Measurements from ENCODE around the gene ARHGAP33. TPM values are rescaled to one million over a fixed set of nuclear protein-coding genes. Genes with fewer than 3 reads are reported as not detected.
A peak's percentile ranks its signal among the peaks of the same experiment; 100 is the strongest.

ARHGAP33 gene
- total and polyA plus RNA-seq, 2 of the 8 experiments (the other 6 are each of a cell fraction or from before 2014, with no cell fraction given), result 6.5 to 25.2 TPM

- TF ChIP-seq CHD7 (IDR thresholded peaks at IDR 0.05; ENCODE audit: insufficient replicate concordance, low read length) (no peak), POU5F1 (IDR thresholded peaks at IDR 0.05; ENCODE audit: low read depth, low read length) (no peak), CTCF (IDR thresholded peaks at IDR 0.05; ENCODE audit: control extremely low read depth in 1 of 3, insufficient read depth in 1 of 3, low read depth in 1 of 3, low read length in 3 of 3) (no peak), ATF3 (IDR thresholded peaks at IDR 0.05; ENCODE audit: insufficient read depth, low read depth, low read length) (no peak), SIN3A (conservative IDR thresholded peaks at IDR 0.05 in 1 of 2, IDR thresholded peaks at IDR 0.05 in 1 of 2; ENCODE audit: low read depth in 1 of 2, low read length in 2 of 2) (0 out of 4 replicates have a peak, but pooled peaks of 1 of the 2 experiments have one; percentile 31)
Measured at GRCh38 chr19:35756377-35757230, 18.8 kb upstream of the ARHGAP33 start, which contains the start of gene HSPB6 (continued).
